Transverse colon (tissue), 4 donors: ENCODE data around the gene BARD1.

Experiments used
- CTCF ChIP-seq, 5 experiments: fragments of 200-600 bp in 3 of 5; fragments of 450-650 bp in 2 of 5; sonication (generic) in 3 of 5; IDR thresholded peaks; 1 replicate in 2 of 5; 2 replicates in 3 of 5; pipeline ENCODE4 v1.5.1; 2016 to 2017; ENCODE audit warnings: antibody characterized with exemption in 5 of 5, inconsistent platforms in 3 of 5, mild to moderate bottlenecking in 2 of 5, moderate library complexity in 1 of 5
- EP300 ChIP-seq: sonication (generic); formaldehyde crosslinking; IDR thresholded peaks from one replicate; pipeline ENCODE4 v1.6.1; 2017; ENCODE audit warnings: antibody characterized with exemption, low read depth
- POLR2A ChIP-seq: fragments of 450-650 bp; IDR thresholded peaks from one replicate; pipeline ENCODE4 v1.6.1; 2016; ENCODE audit warnings: antibody characterized with exemption, mild to moderate bottlenecking, moderate library complexity
- POLR2AphosphoS5 ChIP-seq, 3 donors: sonication (generic); formaldehyde crosslinking; IDR thresholded peaks; one replicate each; pipeline ENCODE4 v1.6.1; 2016; ENCODE audit warnings: antibody characterized with exemption in 3 of 3

GRCh38 chr2:214782671-214783070 lies 26.8 kb downstream of the BARD1 start:
- TF ChIP-seq CTCF (IDR thresholded peaks at IDR 0.05): no peak
- TF ChIP-seq POLR2A: no peak
- no peak for TF ChIP-seq EP300
- no peak for TF ChIP-seq POLR2AphosphoS5 (IDR thresholded peaks at IDR 0.05)
